HG03442 (cell line): Measurements from ENCODE around the gene EYS.
"Not testable (repeated sequence)": the region's sequence is repeated elsewhere in the genome, so short reads cannot be mapped to it uniquely, and the experiment has no call there.

Experiments
- ATAC-seq: cut with Tn5 transposase; IDR thresholded peaks from one replicate; pipeline ENCODE4 v1.9.1; 2021; ENCODE audit warnings: mild to moderate bottlenecking, moderate library complexity; ENCODE audit not compliant: unreplicated experiment

The EYS gene

DNA sequence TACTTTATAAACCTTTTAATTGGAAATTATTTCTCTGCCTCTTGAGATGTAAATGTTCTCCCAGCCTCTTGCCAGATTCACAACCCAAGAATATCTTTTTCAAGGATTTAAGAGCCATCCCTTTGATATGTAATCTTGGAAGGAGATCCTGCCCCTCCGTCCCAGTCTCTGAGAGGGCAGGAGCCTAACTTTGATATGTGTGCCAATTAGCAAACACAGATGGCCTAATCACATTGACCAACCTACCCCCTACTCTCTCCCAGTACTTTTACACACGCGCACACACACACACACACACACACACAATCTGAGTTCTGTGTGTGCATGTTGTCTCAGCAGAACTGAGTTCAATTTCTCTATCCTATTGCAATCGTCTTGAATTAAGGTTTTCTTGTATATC lies 1447.7 kb downstream of the EYS start:
- ATAC-seq = no peak

DNA sequence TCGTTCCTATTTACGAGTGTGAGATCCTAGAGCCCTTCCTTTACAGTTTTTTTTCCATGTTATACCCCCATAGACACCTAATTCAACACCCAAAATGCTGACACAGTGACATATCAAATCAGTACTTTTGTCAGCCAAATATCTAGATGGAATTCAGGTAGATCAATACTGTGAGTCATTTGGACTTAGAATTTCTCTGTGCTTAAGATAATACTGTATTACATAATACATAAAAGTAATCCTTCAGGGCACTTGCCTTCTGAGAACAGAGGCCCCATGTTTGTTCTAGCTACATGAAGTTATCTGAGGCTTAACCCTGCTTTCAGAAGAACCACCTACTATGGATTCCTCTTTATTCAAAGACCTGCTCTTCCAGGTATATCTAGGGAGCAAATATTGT lies 1448.3 kb downstream of the EYS start:
- ATAC-seq = no peak

DNA sequence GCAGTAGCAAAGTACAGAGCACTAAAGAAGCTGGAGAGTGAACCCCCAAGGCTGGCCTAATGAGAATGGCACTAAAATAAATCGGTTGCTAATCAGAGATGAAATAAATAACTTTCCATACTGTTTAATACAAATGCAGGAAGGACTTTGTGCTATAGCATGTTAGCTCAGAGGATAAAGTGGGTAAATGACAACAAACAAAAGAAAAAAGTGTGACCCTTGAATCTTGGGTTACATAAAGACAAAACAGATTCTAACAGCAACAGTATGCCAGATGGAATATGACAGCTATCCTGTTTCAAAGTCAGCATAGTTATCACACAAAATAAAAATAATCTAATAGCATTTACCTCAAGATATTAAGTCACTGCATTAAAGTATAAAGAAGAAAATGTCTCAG lies 1448.7 kb downstream of the EYS start:
- no peak for ATAC-seq

DNA sequence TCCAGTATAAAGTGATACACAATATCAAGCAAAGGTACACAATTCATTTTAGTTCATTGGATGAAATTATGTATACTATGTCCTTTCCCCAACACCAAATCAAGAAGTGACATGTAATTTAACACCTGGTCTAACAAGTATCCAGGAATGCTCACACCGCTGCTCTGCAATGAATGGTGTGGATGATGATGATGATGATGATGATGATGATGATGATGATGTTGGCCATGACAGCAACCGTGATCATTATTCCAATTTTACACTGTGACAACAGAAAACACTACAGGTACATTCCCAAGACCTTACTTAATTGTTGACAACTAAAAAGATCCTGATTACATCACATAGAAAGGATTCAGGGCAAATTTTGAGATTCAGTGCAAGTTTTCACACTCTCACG lies 1449.4 kb downstream of the EYS start:
- no peak for ATAC-seq

DNA sequence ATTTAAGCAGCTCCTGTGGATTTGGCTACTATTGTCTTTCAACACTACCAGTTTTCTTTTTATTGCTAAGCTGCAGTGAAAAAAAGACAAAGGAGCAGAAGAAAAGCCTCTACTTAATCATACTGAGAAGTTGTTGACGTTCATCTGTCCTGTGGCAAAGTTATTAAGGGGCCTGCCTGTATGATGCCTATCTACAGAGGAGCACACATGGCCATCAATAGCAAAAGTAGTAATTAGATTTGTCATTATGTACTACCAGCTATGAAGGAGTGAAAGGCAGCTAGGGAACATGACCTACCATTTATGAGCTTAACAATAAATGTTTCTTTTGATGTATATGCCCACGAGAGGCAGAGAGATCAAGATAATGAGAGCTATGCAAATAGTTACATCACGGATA lies 1450.5 kb downstream of the EYS start:
- ATAC-seq = no peak

DNA sequence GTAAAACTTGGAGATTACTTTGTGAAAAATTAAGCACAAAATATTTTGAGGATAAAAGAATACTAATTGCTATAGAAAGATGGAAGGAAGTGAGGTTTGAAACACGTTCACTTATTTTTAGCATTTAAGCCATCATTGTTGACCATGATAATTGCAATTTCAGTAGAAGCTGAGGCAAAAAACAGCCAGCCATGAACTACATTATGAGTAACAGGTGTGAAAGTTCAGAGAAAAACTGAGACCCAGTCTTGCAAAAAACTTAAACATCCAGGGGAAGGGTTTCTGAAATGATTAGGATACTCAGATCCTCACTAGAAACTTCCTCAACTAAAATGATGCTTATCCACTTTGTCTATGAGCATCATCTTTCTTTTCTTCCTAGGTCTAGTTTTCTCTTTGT lies 1452.0 kb downstream of the EYS start:
- no peak for ATAC-seq

DNA sequence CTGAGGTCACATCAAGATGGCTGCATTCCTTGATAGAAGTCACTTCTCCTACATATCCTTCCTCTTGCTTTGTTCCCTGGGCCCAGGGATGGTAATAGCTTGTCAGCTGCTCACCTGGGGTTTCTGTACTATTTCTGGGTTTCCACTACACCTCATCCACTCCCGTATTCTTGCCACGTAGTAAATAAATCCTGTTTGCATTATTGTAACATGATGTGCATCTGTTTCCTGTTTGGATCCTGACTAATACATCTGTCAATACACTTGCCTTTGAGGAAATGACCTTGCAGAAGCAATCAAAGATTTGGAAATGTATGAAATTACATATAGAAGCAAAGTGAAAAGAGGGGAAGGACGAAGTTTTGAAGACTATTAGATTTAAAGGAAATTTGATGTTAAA lies 1452.5 kb downstream of the EYS start:
- ATAC-seq = no peak

DNA sequence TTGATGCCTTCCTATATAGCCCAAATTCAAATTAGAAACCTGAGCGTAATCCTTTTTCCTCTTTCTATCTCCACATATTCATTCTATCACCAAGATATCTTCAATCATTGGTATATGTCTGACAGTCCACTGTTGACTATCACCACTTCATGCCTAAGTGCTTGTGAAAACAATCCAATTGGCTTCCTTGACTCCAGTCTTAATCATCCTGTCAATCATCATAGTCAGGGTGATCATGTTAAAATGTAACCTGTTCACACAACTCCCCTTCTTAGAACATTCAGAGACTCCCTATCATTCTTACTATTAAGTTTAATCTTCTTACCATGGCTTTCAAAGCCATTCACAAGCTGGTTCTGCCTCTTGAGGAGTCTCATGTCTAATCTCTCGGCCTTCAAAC lies 1454.8 kb downstream of the EYS start:
- ATAC-seq = no peak

DNA sequence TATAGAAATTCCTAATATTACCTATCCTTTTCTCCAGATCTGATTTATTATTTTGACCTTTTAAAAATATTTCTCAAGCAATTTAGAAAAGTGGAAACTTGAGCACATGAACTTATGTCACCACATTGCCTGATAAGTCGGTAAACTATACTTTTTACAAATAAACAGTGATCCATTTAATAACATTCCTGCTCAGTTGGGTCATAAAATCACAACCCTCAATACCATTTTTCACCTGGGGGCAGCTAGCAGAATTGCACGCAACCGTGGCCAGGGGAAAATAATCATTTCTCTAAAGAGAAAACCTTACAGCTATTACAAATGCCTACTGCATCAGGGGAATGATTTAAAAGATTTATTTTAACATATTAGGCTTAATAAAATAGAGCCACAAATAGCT lies 1456.9 kb downstream of the EYS start:
- no peak for ATAC-seq

DNA sequence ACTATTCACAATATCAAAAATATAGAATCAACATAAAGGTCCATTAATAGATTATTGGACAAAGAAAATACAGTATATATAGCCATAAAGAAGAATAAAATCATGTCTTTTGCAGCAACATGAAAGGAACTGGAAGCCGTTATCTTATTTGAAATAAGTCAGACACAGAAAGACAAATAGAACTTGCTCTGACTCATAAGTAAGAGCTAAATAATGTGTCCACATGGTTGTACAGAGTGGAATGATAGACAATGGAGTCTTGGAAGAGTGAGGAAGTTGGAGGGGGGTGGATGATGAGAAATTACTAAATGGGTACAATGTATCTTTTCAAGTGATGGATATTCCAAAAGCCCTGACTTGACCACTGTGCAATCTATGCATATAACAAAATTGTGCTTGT lies 1457.9 kb downstream of the EYS start:
- no peak for ATAC-seq

DNA sequence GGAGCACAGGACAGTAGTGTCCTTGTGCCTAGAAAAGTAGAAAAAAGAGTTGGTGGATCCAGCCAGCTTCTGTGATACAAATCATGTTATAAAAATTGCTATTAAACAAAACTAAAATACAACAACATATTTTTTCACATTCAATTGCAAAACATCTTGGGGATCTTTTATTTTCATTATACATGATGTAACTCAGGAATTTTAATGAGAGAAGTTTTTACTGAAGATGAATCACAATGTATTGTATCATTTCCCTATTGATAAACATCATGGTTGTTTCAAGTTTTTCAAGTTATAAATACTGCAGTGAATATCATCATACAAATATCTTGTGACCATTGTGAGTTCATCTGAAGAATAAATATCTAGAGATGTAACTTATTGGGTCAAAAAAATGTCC lies 1463.4 kb downstream of the EYS start:
- no peak for ATAC-seq

DNA sequence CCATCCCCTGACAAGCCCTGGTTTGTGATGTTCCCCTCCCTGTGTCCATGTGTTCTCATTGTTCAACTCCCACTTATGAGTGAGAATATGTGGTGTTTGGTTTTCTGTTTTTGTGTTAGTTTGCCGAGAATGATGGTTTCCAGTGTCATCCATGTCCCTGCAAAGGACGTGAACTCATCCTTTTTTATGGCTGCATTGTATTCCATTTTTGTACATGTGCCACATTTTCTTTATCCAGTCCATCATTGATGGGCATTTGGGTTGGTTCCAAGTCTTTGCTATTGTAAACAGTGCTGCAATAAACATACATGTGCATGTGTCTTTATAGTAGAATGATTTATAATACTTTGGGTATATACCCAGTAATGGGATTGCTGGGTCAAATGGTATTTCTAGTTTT lies 1468.1 kb downstream of the EYS start:
- not testable (repeated sequence) for ATAC-seq

DNA sequence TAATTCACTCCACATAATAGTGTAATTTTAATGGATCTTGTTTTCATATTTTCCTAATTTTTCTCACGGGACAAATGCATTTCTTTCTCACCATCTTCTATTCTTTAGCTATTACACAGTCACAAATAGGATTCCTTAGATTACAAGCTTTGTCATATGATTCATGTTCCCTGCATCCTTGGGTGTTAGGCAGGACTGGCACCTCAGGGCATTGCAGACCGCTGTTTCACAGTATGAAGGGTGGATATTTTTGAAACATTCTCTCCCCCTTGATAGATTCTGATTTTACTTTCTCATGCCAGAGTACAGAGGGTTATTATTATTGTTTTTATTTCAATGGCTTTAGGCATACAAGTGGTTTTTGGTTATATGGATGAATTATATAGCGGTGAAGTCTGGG lies 1469.0 kb downstream of the EYS start:
- no peak for ATAC-seq

DNA sequence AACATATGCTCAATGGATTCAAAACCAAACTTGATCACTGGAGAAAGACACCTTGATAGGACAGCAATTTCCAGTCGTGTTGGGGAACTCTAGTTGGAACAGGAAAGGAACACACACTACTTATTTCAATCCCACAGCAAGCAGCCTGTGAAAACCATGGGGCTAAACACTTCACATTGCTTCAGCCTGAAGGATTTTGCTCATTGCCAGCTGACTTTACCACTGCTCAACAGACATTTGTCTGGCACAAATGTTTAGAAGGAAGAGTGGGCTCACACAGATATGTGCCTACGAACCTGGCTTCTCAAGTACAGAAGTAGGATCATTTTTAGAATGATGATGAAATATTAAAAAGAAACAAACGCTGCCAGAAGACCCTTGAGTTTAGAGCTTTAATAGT lies 1473.3 kb downstream of the EYS start:
- no peak for ATAC-seq

DNA sequence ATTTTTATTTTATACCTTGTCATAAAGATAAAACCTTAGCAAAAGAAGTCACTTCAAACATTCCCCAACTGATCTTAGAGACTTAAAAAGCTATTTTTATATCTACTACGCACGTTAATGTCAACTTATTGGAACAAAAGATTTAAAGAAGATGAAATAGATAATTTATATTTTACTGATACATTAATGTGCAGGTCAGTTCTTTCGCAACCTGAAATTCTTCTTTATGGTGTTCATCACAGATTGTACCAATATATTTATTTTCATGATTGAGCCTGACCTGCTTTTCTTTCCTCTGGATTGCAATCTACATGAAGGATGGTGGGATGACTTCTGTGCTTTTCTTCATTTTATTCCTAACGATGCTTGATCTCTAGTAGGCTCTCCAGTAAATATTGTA lies 1475.1 kb downstream of the EYS start:
- ATAC-seq = no peak

DNA sequence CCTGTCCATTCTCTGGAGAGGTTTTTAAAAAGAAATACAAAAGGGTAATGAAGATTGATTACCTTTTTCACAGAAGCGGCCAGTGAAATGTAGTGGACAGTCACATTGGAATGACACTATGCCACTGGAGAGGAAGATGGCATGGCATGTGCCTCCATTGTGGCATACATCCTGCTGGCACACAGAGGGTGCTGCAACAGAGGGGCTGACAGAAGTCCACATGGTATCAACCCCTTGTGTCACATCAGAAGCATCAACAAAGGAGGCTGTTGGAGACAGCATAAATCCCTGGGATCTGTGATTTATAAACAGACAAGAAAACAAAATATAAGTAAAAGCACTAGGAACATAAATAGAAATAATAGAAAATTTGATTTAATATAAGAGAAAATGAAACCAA lies 1476.5 kb downstream of the EYS start:
- ATAC-seq = no peak

DNA sequence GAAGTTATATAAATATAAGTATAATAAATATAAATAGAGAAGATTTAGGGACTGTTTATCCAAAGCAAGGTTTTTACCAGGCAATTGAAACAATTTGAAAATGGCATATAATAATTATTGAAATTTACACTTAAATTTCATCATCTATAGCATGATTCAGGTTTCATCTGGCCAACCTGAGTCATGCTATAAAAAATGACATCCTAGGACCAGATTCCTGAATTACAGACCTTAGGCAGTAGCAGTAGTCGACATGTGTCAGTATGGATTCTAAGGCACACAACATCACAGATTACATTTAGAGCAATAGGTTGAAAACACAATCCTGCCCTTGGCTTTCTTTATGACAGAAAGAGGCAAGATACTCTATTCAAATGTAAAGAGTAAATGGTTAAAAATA lies 1479.2 kb downstream of the EYS start:
- no peak for ATAC-seq

DNA sequence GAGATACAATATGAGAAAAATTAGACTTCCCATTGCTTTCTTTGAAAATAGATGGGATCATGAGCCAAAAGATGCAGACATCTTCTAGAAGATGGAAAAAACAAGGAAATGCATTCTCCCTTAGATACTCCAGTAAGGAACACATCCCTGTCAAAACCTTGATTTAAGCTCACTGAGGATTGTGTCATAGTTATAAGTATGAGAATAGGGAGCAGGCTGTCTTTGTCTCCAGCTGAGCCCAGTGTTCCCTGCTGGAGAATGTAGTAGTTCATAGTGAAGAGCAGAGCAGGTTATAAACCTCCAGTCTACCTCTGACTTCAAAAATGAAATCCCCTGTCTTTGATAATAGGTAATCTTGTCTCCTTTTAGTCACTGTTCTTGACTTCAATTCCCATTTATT lies 1481.5 kb downstream of the EYS start:
- ATAC-seq = no peak

DNA sequence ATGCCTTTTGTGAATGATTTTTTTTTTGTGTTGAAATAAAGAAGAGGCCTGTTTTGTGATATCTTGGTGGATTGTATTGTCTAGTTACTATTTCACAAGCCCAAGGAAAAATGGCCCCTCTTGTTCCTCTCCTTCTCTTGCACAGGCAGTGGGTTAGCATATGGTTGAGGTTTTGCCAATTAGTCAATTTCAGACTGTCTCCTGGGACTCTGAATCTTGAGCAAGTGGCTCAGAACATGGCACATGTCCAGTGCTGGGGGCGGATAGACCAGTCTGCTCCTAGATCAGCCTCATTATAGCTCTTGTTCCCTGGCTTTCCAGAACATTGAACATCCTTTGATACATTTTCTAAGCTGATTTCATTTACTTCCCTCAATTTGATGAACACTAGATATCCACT lies 1482.2 kb downstream of the EYS start:
- ATAC-seq = no peak

DNA sequence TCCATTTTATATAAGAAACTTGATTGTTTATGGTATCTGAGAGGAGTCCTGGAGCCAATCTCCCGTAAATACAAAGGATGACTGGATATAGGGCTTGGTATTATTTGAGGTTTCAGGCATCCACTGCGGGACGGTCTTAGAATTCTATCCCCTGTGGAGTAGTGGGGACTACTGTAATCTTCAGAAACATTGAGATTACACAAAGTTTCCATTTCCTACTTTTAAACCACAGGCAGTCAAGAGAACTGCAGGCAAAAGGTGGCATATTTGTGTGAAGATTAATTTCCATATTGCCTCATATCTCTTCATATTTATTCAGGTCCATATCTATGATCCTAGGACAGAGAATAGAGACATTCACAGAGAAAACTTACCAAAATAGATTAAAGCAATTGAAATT lies 1485.2 kb downstream of the EYS start:
- no peak for ATAC-seq

DNA sequence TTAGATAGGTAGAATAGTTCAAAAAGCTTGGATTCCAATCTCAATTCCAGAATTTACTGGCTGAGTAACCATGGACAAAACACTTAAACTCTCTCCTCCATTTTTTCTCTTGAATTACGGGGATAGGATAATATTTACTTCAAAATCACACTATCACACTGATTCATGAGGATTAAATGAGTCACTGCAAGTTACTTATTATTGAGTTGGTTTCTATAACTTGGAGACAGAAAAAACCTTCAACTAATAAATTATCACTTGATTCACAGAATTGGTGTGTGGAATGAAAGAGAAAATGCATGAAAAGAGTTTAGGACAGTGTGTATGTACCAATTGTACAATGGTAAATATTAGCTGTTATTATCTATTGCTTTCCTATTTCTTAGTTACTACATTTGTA lies 1486.2 kb downstream of the EYS start:
- no peak for ATAC-seq

DNA sequence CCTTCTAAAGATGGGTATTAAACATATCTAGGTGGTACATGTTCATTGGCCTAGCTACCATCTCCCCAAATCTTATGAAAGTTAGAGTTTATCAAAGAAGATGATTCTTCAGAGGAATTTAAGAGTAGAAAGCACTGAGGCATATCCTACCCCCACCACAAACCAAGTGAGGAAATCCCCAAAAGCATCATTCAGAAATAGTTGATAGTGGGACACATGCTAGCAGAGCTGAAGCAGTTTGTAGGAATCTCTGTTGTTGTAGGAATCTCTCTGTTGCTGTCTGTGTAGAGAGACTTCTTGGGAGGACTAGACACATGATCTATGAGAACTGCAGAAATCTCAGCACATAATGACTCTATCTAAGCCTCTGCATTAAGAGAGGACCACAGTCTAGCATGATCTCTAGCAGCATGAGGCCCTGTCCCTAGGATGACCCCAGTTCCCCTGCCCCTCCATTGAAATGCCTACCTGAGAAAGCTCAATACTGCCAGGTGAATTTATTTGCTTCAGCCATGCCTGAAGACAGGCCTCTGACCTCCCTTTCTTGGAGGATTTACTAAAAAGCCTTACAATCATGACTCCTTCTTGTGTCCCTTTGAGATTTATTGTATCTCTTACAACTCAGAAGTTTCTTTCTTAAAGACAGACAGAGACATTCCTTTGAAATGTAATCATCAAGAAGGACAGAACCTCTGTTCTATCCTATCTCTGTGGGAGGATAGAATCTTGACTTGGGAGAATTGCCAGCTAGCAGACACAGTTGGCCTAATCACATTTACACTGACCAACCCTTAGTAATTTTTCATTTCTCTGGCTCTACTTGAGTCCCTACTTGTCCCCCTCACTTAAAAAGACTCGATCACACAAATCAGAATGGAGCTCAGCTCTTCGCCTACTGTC lies 1489.1 kb downstream of the EYS start:
- peak; percentile 60 for ATAC-seq

DNA sequence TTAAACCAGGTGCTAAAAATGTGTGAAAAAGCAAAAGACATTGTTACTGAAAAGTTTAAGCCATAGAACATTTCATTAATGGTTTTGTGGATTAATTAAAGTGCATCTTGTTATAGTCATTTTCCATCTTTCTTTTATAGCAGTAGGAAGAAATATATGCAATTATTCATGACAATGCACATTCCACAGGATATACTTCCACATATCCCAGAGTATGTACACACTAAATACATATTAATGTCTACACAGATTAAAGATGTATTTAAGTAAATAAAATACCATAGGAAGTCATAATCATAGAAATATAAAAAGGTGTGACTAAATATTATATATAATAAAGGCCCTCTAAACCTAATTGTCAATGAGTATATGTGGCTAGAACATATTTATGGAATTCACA lies 1492.7 kb downstream of the EYS start:
- ATAC-seq = no peak
